Measurements from ENCODE around the gene ZG16B.

GRCh38 chr16:2828876-2829430, 1.1 kb upstream of the ZG16B start:
- TF ChIP-seq POLR2A (IDR thresholded peaks at IDR 0.05; ENCODE audit: borderline replicate concordance, extremely low read depth, insufficient read depth, insufficient read length) (no peak), CTCF (IDR thresholded peaks at IDR 0.05 in 2 of 3, conservative IDR thresholded peaks at IDR 0.05 in 1 of 3; ENCODE audit: borderline replicate concordance in 1 of 3, insufficient read depth in 1 of 3, low read depth in 2 of 3, low read length in 2 of 3) (no peak), POLR2AphosphoS5 (IDR thresholded peaks at IDR 0.05; ENCODE audit: low read depth, low read length) (no peak), CBX3 (IDR thresholded peaks at IDR 0.05; ENCODE audit: low read depth) (no peak), EZH2 (IDR thresholded peaks at IDR 0.05) (no peak), ZFX (IDR thresholded peaks at IDR 0.05) (no peak), EGR1 (IDR thresholded peaks at IDR 0.05; ENCODE audit: low read depth) (no peak), MAX (IDR thresholded peaks at IDR 0.05) (no peak), REST (IDR thresholded peaks at IDR 0.05; ENCODE audit: low read depth) (no peak), JUND (IDR thresholded peaks at IDR 0.05) (no peak), EZH2phosphoT487 (IDR thresholded peaks at IDR 0.05; ENCODE audit: borderline replicate concordance) (no peak), YY1 (IDR thresholded peaks at IDR 0.05; ENCODE audit: extremely low read depth, insufficient replicate concordance, low read depth, low read length) (no peak)
